Stimulated activated CD8-positive, alpha-beta memory T cell treated with anti-CD3 and anti-CD28 coated beads, Interleukin-12 subunit alpha, Interleukin-12 subunit beta, amount 100 ng/mL, for 24 hours (primary cell): ENCODE measurements around the gene DUOX2.
"Not testable (repeated sequence)": the region's sequence is repeated elsewhere in the genome, so short reads cannot be mapped to it uniquely, and the experiment has no call there.

Source experiments
- DNase-seq: peaks from one replicate; pipeline ENCODE4 v3.0.0-alpha.2; 2020; ENCODE audit errors: extremely low read depth

The DUOX2 gene

GRCh38 chr15:45073602-45074001 is 40.4 kb downstream of the DUOX2 start:
- DNase-seq: not testable (repeated sequence)

GRCh38 chr15:45069942-45070360 is 44.0 kb downstream of the DUOX2 start:
- not testable (repeated sequence) for DNase-seq

GRCh38 chr15:45064386-45064785 is 49.6 kb downstream of the DUOX2 start:
- DNase-seq: no peak

DNA sequence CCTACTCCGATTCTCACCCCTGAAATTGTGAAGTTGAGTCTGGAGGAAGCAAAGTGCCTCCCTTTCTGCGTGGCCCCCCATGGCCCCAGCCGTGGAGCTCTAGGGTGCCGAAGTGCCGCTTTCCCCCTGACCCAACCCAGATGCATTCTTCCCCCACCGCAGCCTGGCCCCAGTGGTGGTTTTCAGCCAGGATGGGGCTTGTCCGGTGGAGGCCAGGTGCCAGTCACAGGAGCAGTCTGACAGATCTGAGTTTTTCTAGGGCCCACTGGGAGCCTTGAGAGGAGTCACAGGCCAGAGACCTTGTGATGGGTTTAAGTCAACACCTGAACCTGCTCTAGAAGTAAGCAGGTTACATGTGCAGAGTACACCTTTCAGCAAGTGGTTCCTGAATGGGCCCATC is 51.7 kb downstream of the DUOX2 start:
- not testable (repeated sequence) for DNase-seq

DNA sequence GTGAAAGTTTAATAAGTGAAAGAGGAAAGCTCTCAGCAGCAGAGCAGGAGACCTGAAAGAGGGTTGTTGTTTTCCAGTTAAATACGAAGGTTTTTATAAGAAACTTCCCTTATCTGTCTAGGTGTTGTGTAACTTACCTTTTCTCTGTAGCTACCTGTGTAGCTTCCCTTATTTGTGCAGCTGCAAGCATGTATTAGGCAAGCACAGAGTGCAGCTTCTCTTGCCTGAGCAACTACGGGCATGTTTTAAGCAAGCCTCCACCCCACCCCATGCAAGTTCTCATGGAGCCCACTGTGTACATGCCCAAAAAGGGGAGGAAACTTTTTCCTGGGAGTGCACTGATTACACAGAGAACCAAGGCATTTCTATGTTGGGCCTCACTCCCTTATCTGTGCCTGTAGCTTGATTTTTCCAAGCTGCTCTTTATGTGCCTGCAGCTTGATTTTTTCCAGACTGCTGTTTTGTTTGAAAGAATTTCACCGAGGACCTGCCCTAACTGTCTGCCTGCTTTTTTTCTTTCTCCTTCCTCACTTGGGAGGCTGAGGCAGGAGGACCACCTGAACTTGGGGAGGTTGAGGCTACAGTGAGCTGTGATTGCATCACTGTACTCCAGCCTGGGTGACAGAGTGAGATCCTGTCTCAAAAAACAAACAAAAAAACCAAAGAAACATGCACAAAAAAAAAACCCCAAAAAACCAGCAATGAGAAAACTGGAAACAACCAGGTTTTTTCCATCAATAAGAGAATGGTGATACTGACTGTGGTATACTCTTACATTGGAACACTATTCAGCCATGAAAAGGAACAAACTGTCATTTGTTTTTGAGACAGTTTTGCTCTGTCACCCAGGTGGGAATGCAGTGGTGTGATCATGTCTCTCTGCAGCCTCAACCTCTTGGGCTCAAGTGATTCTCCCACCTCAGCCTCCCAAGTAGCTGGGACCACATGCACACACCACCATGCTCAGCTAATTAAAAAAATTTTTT is 55.0 kb downstream of the DUOX2 start:
- DNase-seq: not testable (repeated sequence)

- DNase-seq: not testable (repeated sequence)
Observed at GRCh38 chr15:45052676-45053075, 61.3 kb downstream of the DUOX2 start.

DNA sequence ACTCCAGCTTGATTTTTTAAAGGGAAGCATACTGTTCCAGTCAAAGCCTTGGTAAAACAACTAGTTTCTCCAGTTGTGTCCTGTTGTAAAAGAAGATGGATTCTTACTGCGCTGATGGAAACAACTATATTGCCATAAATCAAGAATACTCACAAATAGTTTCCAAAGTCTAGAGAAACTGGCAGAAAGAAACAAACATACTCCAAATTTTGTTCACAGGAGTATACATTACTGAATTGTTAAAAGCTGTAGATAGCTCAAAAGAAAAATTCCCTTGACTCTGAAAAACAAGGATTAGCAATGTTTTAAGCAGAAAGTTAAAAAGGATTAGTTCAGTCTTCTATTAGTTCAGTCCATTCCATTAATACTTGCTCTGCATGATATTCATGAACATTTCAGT is 63.4 kb downstream of the DUOX2 start:
- no peak for DNase-seq

DNA sequence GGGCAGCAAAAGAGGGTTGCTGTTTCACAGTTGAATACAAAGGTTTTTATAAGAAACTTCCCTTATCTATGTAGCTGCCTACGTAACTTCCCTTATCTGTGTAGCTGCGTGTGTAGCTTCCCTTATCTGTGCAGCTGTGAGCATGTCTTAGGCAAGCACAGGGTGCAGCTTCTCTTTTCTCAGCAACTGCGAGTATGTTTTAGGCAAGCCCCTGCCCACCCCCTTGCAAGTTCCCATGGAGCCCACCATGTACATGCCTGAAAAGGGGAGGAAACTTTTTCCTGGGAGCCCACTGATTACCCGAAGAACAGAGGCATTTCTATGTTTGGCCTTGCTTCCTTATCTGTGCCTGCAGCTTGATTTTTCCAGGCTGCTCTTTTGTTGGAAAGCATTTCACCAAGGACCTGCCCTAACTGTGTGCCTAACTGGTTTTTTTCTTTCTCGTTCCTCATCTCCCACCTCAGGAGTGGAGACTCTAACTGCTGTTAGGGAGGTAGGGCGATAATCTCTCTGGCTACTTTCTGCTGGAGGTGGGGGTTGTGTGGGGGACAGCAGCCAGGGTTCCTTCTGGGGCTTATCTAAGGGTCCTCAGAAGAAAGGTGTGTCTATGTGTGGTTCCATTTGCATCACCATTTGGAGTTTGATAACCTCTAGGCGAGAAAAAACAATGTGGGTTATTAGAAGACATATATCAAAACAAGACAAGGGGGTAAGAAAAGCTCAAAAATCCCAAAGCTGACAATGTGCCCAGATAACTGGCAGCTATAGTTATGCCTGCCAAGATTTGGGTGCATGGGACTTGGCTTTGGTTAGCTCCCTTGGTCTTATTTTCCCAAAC is 65.0 kb downstream of the DUOX2 start:
- DNase-seq: no peak

DNA sequence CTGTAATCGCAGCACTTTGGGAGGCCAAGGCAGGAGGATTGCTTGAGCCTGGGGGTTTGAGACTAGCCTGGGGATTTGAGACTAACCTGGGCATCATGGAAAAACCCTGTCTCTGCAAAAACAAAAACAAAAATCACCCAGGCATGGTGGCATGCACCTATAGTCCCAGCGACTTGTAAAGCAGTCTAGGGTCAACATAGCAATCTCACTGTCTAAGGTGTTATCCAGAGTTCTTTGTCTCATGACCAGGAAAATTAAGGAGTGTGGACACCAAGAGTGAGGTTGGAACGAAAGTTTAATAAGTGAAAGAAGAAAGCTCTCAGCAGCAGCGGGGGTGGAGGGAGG is 65.6 kb downstream of the DUOX2 start:
- not testable (repeated sequence) for DNase-seq

DNA sequence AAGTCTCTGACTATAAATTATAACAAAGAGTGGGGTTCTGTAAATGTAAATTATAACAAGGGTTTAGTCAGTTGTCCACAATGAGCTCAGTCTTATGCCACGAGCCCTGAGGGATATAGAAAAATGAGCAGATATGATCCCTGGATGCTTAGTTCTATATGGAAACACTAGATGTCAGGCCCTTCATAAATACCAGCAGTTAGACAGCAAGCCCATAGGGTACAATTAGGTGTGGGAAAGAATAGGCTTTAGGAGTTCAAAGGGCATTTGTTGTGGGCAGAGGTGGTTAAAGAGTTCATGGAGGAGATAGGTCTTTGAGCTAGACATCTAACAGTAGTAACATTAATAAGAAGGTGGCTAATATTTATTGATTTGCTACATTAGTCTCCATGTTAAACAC is 69.7 kb downstream of the DUOX2 start:
- not testable (repeated sequence) for DNase-seq

DNA sequence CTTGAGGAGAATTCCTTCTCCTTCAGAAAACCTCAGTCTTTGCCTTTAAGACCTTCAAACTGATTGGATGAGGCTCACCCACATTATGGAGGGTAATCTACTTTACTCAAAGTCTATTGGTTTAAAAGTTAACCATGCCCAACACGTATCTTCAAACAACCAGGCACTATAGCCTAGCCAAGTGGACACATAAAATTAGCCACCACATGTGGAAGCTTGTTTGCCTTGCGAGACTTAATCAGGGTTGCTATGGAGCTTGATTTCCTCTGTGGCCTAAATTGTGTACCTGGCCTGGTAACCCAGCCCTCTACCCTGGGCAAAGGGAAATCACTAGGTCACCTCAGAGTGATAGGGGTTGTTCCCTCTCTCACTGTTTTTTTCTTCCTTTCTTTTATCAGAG is 71.1 kb downstream of the DUOX2 start:
- not testable (repeated sequence) for DNase-seq
